Right renal pelvis (tissue), 4 donors: ENCODE results near the gene CACHD1. TPM values are rescaled to one million over a fixed set of nuclear protein-coding genes. Genes with fewer than 3 reads are reported as not detected.
"Not testable (repeated sequence)": the region's sequence is repeated elsewhere in the genome, so short reads cannot be mapped to it uniquely, and the experiment has no call there.

Source experiments
- DNase-seq, 4 donors: peaks; one replicate each; pipeline ENCODE4 v3.0.0-alpha.2; 2013; ENCODE audit warnings: low read depth in 4 of 4, low spot score in 3 of 4, missing footprints in 1 of 4
- polyA plus RNA-seq, 4 donors: library from polyadenylated mRNA; unstranded; fragments of 120-200 nt; gene quantifications; one replicate each; pipeline ENCODE4 v1.2.1, GENCODE V29; 2013; ENCODE audit not compliant: insufficient read length in 4 of 4

The CACHD1 gene
- polyA plus RNA-seq, 4 donors: 51.8 to 65.1 (median 56.4) TPM

GRCh38 chr1:64578270-64578973 lies 108.5 kb downstream of the CACHD1 start:
- no peak for DNase-seq

DNA sequence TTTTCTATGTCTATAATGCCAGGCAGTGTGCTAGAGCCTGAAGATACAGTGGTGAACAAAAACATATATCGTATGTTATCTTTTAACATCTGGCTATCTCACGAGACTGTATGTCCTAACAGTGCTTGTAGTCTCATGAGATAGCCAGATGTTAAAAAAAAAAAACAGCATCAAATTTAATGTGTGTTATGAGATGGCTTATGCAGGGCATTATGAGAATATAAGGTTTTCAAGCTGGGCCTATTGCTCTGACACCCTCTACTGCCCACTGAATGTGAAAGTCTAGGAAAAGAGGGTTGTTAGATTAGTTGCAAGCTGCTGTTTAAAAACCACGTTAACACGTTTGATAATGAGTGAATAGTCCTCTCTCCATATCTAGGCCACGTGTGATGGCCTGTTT lies 109.8 kb downstream of the CACHD1 start:
- no peak for DNase-seq

- no peak for DNase-seq
These were observed 111.4 kb downstream of the CACHD1 start for GRCh38 chr1:64581135-64581842.

- DNase-seq: no peak
These were observed 111.9 kb downstream of the CACHD1 start for GRCh38 chr1:64581843-64582185.

- DNase-seq: no peak
These were observed 114.5 kb downstream of the CACHD1 start for GRCh38 chr1:64584479-64584878.

DNA sequence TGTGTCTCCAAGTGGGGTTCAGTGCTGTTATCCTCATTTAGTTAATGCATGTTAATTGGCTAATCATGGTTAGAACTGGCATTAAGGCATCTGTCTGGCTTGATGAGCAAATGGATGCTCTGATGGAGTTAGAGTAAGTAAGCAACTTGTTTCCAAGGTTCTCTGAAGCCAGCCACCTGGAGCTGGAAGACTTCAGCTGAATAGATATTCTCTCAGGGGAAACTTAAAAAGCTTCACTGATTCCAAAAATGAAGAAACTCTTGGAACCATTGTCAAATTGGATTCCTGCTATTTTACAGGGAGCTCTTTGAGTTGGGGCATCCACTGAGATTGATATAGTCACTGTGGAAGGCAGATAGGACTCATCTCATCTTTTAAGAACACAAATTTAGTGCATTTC lies 118.9 kb downstream of the CACHD1 start:
- no peak for DNase-seq

DNA sequence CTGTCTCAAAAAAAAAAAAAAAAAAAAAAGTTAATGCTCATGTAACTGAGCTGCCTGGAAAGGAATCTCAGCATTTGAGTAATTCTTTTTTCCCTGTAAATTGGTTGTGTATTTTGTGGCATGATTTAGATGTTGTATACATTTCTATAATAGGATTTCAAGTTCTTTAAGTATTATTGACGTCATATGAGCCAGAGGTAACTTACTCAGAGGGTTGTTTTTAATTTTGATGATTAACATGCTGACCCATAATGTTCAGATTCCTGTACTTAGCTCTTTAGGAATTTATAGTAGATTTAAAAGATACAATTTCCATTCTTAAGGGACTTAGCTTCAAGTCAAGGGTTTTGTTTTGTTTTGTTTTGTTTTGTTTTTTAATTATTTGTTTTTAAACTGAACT lies 120.4 kb downstream of the CACHD1 start:
- DNase-seq: no peak

DNA sequence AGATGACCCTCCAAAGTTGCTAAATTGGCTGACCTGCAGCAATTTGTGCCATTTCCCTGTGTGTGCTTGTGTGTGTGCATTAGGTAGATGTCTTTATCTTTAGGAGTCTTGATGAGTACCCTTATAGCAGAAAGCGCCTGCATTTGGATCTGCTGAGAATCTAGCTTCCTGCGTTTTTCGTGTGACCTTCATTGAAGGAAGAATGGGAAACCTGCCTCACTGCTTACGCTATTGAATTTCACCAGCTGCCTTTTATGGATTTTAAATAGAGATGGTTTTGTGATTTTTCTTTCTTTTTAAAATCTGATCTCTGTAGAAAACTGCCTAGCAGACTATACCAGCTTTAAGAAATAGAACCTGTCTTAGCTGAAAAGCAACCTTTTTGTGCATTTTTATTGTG lies 124.5 kb downstream of the CACHD1 start:
- no peak for DNase-seq

GRCh38 chr1:64595871-64596515 lies 126.1 kb downstream of the CACHD1 start:
- DNase-seq: no peak

DNA sequence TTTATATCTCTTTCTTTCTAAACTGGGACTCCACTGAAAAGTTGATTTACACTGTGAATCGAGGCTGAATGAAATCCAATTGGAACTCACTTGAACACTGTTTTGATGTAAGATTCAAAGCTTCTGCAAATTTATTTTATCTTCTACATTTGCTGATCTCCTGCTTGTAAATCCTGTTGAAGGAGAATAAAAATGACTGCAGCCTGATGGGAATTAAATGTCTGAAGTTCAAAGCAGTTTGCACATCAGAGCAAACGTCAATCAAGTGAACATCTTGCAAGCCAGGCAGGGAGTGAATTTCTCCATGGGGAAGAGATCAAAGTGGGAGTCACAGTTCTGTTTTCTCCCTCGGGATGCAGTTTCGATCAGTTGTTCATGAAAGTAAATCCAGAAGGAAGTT lies 127.2 kb downstream of the CACHD1 start:
- peak in 1 of 4 donors; percentile 27 for DNase-seq

- DNase-seq: peak in 1 of 4 donors; percentile 34
These were observed 128.2 kb downstream of the CACHD1 start for GRCh38 chr1:64598100-64598571.

DNA sequence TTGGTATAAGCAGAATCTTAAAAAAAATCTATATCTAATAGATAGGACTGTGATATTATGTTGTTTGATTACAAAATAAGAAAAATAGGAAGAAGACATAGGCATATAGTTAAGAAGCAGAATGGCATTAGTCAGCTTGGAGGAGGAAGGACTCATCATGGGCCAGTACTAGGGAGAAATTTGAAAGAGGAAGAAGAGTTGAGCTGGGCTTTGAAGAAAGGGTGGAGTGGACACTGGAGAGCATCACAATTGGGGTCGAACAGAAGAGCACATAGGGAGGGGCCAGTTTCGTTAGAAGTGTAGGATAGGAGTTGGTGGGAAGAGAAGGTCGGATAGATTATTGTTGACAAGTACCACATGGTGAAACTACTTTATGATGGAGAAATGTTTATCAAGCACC lies 129.3 kb downstream of the CACHD1 start:
- no peak for DNase-seq

DNA sequence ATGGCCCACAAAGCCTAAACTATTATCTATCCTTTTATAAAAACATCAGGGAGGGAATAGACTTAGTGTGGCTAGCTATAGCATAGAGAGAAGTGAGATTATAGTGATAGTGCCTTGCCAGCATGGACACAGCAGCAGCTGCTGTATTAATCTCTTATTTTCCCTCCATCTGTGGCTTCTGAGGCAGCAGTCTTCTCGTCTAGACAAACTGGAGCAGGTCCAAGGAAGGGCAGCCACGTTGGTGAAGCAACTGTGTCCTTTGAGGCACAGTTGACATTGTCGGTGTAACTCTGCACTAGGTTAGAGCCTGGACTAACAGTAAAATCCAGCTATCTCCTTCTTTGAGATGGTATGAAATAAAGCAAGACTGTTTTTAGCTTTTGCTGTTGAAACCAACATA lies 131.3 kb downstream of the CACHD1 start:
- DNase-seq: no peak

DNA sequence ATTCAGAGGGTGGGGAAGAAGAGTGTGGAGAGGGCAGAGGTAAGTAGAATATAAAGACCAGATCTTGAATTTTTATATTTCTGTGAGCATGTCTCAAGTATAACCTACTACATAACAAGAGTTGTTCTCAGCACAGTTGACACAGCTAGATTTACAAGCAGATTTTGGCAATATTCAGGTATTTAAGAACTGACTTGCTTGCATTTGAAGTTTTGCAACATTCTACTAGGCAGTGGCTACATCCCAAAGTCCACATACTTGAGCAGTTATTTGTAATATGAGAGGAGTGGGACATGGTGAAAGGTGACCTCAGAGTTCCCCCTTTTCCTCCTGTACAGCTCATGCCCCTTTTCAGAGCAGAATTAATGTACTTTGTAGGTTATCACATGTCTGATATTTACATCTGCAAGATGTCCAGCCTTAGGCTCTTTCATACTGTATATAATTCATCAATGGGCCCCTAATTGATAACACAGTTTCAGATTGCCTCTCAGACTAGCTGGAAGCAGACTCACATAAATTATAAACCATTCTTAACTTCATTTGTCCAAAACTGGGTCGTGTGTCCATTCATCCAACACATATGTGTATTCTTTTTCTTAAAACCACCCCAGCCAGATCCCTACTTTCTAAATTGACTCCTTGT lies 138.2 kb downstream of the CACHD1 start:
- DNase-seq: no peak

DNA sequence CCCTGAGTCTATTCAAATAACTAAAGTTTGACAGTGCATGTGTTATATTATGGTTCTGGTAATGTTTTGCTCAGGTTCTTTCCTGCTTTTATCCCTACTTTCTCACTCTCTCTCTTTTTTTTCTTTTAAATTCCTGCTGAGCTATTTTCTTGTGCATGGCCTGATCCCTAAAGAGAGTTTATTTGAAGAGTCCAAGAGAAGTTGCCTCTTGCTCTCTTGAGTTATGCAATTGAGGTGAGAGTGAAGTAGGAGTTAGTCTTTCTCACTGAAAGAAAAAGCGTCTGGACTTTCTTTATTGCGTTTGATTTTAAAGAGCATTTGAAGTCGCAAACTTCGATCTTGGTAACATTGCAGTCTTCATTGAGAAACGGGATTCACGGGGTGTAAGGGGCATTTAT lies 138.7 kb downstream of the CACHD1 start:
- no peak for DNase-seq

GRCh38 chr1:64610950-64611349 lies 141.0 kb downstream of the CACHD1 start:
- not testable (repeated sequence) for DNase-seq

DNA sequence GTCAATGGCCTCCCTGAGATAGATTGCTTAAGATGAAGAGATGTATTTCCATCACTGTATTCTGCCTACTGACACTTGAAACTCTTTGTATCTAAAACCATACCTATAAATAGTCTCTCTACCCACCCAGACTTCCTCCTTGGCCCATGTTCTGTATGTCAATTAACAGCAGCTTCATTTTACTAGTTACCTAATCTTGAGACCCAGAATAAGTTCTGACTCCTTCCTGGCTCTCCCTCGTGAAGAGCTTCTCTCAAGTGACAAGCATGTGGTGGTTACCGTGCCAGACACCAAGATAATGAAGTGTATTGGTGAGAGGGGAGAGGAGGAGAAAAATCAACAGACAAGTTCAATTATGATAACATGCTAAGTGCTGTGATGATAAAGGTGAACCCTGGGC lies 146.1 kb downstream of the CACHD1 start:
- DNase-seq: no peak

- DNase-seq: no peak
These were observed 153.8 kb downstream of the CACHD1 start for GRCh38 chr1:64623750-64624191.

DNA sequence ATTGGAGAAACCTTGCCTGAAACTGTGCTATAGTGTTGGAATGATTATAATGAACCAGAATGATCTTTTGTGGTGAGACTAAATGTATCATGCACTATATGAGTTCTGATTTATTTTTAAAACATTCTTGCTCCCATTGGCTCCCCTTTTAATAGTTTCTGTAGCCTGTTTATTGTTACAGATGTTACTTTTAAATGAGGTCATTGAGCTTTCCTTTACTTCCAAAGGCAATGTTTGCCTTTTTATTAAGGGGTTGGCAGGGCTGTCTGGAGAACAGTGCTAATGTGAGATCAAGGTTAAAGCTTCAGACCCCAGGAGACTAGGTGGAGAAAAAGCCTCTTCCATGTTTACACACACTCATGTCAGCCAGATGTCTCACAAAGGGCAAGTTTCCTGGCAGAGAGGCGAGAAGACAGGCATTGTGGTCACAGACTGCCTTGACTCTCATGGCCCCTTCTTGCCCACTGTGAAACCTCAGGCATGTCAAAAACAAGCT lies 154.3 kb downstream of the CACHD1 start:
- no peak for DNase-seq

DNA sequence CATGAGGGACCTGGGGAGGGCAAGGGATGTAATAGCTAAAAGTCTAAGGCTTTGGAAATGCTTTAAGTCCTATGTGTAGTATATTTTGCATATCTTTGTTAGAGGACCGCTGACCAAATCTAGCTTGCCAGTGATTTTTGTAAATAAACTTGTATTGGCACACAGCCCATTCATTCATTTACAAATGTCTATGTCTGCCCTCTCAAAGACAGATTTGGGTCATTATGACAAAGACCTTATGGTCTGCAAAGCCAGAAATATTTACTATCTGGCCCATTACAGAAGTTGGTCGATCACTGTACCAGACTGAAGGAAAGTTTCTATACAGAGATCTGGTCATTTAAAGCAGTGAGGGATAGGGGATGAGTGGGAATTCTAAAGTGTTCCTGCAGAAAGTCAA lies 154.9 kb downstream of the CACHD1 start:
- no peak for DNase-seq

DNA sequence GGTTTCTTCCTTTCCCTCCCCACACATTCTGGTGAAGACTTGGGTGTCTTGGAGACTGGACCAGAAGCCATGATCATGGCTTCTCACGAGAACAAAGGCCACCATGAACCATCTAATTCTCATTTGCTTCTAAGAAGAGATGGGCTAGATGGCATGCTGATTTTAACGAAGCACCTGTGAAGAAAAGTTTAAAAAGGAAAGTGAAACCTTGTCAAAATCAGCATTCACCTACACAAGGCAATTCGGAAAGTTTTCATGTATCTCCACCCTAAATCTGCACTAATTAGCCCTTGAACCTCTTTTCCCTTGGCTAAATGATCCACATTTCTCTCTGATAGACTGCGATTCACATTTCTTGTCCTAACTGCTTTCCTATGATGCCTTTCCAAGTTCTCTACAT lies 160.7 kb downstream of the CACHD1 start:
- no peak for DNase-seq
